GM21619 (cell line): ENCODE data around the gene BAD.

Source experiments
- ATAC-seq: cut with Tn5 transposase; IDR thresholded peaks from one replicate; pipeline ENCODE4 v1.9.1; 2021; ENCODE audit not compliant: unreplicated experiment

Gene BAD

GRCh38 chr11:64246871-64247728, 37.4 kb downstream of the BAD start, which contains the start of gene PPP1R14B:
TSS of gene PPP1R14B (minus strand) at chr11:64246943. CDS start at chr11:64246673, 270 bp downstream.
- peak; percentile 30 for ATAC-seq

GRCh38 chr11:64246621-64246870, 37.9 kb downstream of the BAD start:
- peak; percentile 5 for ATAC-seq

- no peak for ATAC-seq
Measured at GRCh38 chr11:64245797-64246620, 38.5 kb downstream of the BAD start.

- ATAC-seq: no peak
Measured at GRCh38 chr11:64245401-64245796, 39.1 kb downstream of the BAD start.

GRCh38 chr11:64244966-64245365, 39.5 kb downstream of the BAD start:
- no peak for ATAC-seq

GRCh38 chr11:64244107-64244506, 40.4 kb downstream of the BAD start:
- no peak for ATAC-seq

GRCh38 chr11:64243236-64243854, 41.1 kb downstream of the BAD start:
- ATAC-seq: no peak

GRCh38 chr11:64241491-64242374, 42.7 kb downstream of the BAD start:
- peak; percentile 43 for ATAC-seq

GRCh38 chr11:64241241-64241490, 43.3 kb downstream of the BAD start:
- ATAC-seq: no peak

GRCh38 chr11:64240435-64241240, 43.8 kb downstream of the BAD start, which contains the start of gene FKBP2:
TSS of gene FKBP2 (plus strand) at chr11:64241095. CDS start at chr11:64242388, 1,293 bp downstream.
- ATAC-seq: peak; percentile 40

- peak; percentile 3 for ATAC-seq
Measured at GRCh38 chr11:64239662-64240434, 44.6 kb downstream of the BAD start.

- no peak for ATAC-seq
Measured at GRCh38 chr11:64238999-64239398, 45.5 kb downstream of the BAD start.

GRCh38 chr11:64238076-64238475, 46.4 kb downstream of the BAD start:
- ATAC-seq: no peak

GRCh38 chr11:64237484-64237951, 46.9 kb downstream of the BAD start:
- ATAC-seq: no peak

- ATAC-seq: no peak
Measured at GRCh38 chr11:64235437-64236161, 48.9 kb downstream of the BAD start.

GRCh38 chr11:64234647-64235379, 49.7 kb downstream of the BAD start:
- ATAC-seq: no peak

GRCh38 chr11:64233913-64234586, 50.4 kb downstream of the BAD start, which contains the start of gene VEGFB:
TSS of gene VEGFB (plus strand) at chr11:64234584. CDS start at chr11:64234834, 250 bp downstream.
- peak; percentile 35 for ATAC-seq
